Measurements from ENCODE around the gene TXN2.

Gene TXN2

DNA sequence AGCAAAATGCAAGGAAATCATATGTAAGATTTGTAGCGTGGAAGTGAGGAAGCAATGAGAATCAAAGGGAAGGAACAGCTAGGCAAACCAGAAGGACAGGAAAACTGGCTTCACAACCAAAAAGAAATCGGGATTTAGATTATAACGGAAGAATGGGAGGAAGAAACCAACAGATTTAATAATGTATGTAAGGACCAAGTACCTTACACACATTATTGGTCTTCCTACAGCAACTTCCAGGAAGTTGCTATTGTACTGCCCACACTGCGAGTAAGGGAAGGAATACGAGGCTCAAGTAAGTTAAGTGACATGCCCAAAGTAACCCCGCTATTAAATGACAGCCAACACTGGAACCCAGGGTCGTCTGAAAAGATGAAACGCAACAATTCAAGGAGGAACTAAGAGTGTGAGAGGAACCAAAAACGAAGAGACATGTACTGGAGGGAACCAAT lies 473 bp downstream of the TXN2 start:
- DNase-seq = no peak

GRCh38 chr22:36478966-36479365 lies 2.5 kb downstream of the TXN2 start:
- no peak for DNase-seq

DNA sequence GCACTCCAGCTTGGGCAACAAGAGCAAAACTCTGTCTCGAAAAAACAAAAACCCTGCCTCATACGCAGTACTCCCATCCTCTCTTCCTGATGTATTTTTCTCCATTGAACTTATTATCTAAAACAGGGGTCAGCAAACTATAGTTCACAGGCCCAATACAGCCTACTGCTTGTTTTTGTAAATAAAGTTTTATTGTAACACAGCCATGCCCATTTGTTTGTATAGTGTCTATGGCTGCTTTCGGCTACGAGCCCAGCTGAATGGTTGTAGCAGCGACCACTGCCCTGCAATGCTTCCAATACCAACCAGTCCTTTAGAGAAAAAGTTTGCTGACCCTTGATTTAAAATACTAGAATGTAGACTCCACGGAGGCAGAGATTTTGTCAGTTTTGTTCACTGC lies 6.1 kb downstream of the TXN2 start:
- DNase-seq = no peak

- DNase-seq = no peak
These were observed 8.8 kb downstream of the TXN2 start for GRCh38 chr22:36472689-36473088.

DNA sequence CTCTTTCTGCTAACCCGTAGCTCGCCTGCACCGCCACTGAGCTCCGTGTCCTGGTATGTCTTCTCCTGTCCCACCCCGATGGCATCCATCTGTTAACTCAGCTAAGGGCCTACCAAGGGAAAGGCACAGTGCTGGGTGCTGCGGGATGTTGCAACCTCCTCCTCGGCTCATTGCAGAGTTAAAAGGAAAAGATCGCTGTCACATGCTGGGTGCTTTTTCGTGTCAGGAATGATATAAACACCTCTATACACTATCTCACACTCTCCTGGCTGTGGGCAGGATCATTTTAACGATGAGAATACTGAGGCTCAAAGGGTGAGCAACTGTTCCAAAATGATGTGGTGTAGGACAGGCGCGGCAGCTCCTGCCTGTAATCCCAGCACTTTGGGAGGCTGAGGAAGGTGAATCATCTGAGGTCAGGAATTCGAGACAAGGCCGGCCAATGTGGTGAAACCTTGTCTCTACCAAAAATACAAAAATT lies 10.1 kb downstream of the TXN2 start:
- DNase-seq = no peak

DNA sequence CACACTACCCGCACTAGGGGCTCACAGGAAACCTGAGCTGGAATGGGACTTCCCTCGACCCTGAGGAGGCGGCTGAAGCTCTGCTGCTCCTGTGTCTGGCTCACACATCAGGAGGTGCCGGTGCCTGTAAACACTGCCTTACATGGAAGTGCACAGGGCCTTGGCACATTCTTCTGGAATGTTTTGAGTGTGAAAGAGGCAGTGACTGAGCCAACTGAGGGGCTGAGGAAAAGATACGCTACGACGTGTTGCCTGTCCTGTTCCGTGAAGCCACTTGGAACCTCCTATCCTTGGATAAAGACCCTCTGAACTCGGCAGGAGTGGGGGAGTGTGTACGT lies 10.5 kb downstream of the TXN2 start:
- no peak for DNase-seq

- peak; percentile 56 for DNase-seq
These were observed 11.1 kb downstream of the TXN2 start for GRCh38 chr22:36470162-36470993.

GRCh38 chr22:36469094-36469710 lies 12.2 kb downstream of the TXN2 start:
- DNase-seq = no peak

DNA sequence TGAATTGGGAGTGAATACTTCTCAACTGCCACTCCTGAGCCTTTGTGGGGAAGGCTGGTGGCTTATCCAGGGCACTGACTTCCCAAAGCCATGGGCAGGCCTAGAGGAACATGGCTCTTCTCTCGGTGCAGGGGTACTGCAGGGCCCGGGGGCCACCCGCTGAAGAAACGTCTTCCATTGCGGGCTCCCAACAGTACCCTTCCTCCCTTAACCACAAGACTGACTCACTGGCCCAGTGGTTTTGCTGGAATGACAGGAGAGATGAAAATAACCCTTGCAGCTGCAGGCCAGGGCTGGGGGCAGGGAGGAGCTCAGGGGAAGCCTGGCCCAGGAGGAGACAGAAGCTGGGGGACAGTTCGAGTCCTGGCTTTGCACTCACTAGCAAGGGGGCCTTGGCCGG lies 13.5 kb downstream of the TXN2 start:
- no peak for DNase-seq

- no peak for DNase-seq
These were observed 14.2 kb downstream of the TXN2 start for GRCh38 chr22:36467042-36467810.

GRCh38 chr22:36466258-36466657 lies 15.2 kb downstream of the TXN2 start:
- no peak for DNase-seq

DNA sequence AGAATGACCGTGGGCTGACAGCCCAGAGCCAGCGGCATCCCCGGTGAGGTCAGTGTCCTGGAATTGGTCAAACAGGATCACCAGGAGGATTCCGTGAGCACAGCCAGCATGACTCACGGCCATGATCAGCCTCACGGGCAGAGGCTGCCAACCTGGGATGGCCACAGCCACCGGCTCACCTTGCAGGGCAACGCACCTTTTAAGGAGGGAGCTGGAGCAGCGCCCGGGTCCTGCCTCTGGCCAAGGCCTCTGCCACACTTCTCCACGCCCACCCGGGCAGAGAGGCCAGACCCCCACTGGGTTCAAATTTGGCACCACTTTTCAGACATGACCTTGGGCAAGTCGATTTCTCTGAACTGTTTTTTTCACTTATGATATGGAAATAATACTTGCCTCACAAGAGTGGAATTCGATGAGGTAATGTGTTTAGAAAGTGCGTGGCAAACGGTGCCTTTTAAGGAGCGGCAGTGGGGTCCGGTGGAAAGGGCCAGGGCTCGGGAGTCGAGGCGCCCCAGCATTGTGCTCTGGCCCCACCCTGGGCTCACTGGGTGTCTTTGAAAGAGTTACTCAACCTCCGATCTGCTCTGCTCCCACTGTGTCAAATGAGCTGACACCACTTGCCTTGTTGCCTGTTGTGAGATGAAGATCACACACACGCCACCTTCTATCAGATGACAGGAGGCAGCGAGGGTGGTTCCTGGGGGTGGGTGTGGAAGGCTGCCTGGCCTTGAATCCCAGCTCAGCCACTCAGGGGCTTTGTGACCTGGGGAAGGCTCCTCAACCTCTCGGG lies 16.0 kb downstream of the TXN2 start:
- no peak for DNase-seq

DNA sequence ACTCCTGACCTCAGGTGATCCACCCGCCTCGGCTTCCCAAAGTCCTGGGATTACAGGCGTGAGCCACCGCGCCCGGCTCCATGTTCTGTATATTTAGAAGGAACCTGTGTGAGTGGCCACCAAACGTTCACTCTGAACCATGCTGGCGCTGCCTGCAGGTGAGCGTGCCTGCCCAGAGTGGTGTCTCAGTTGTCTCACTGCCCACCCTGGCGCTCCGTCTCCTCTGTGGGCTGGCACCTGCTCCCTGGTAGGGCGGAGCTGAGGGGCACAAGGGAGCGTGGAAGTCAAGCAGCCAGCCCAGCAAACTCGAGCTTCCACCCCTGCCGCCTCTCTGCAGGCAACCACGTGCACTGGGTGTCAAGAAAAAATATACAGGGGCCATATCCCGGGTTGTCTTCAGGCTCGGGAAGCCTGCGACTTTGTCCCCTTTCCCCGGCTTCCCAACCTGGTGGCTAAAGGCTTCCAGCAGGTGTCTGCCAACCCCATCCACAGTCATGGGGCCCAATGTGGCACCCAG lies 16.7 kb downstream of the TXN2 start:
- DNase-seq = no peak

DNA sequence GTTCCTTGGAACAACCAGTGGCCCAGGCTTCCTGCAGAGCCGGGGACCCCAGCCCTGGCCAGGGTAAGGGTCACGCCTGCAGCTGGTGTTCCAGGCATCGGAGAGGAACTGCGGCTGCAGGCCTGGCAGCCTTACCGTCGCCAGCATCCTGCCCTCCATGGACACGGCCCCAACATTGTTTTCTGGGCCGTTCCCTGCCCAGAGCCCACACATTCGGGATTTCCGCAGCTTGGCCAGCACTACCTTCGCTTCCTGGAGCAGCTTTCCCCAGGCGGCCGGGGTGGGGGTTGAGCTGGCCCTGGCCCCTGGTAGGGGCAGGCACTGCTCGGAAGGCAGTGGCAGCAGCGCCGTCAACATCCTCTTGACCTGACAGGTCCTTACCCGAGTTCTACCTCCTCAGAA lies 17.7 kb downstream of the TXN2 start:
- no peak for DNase-seq

GRCh38 chr22:36461665-36462649 lies 19.5 kb downstream of the TXN2 start:
- no peak for DNase-seq

DNA sequence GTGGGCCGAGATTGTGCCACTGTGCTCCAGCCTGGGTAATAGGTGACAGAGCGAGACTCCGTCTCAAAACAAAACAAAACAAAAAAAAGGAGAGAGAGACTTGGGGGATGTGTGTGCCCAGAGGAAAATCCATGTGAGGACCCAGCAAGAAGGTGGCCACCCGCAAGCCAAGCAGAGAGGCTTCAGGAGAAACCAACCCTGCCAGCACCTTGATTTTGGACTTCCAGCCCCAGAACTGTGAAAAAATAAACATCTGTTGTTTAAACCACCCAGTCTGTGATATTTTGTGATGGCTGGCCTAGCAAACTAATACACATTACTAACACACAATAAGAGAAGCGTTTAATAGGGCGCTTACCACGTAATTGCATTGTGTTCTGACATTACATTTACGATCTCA lies 21.2 kb downstream of the TXN2 start:
- DNase-seq = no peak

DNA sequence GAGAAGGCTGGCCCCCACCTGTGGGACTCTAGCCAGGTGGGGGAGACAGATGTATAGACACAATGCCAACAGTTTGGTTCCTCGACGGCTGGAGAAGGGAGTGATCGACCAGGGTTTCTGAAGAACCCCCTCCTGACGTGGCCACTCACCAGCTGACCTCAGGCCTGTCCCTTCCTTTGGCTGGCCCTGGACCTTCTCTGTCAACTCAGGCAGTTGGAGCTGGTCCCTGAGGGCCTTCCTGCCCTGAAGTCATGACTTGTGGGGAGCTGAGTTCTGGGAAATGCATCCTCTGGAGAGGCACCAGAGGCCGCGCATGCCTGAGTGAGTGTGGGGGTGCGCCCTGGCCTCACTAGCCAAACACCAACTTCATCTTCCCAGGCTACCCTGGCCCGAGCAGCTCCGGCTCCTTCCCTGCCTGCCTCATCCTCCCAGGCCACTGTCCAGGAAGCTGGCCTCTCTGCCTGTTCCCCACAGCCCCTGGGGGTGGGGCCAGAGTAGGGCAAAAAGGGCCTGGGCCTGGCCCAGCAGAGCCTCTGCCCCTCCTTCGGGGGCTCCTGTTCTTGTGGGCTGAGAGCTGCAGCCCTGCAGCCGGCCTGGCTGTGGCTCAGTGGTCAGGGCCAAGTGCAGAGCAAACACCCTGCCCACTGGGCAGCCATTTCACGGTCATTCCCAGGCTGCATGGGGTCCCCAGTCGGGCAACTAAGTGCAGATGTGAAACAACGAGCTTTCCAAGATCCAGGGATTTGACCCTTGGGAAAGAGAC lies 23.6 kb downstream of the TXN2 start:
- DNase-seq = no peak

DNA sequence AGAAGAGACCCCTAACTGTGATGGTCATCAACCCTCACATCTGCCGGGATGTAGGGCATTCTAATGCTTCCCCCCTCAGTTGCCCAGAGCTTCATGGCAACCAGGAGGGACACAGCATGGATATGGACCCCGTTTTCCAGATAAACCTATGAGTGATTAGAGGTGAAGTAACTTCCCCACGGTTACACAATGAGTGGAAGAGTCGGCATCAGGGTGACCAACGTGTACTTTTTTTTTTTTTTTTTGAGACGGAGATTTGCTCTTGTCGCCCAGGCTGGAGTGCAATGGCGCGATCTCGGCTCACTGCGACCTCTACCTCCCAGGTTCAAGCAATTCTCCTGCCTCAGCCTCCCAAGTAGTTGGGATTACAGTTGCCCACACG lies 25.0 kb downstream of the TXN2 start:
- DNase-seq = no peak

GRCh38 chr22:36455571-36456463 lies 25.6 kb downstream of the TXN2 start:
- no peak for DNase-seq

Measured in COR-L47 (cell line).